CD4-positive, alpha-beta memory T cell (primary cell): ENCODE measurements around the gene CTRB1. TPM values are rescaled to one million over a fixed set of nuclear protein-coding genes. Genes with fewer than 3 reads are reported as not detected.

ENCODE experiments used
- CTCF ChIA-PET: fragments of 350-600 bp; sonication (Branson Sonifier 250); formaldehyde crosslinking; loops from one replicate; lab custom pipeline; 2021; ENCODE audit warnings: inconsistent platforms; ENCODE audit not compliant: partially characterized antibody; lab: Charles Lee
- POLR2A ChIA-PET: fragments of 350-600 bp; sonication (Branson Sonifier 250); formaldehyde crosslinking; loops from one replicate; lab custom pipeline; 2021; ENCODE audit not compliant: partially characterized antibody; lab: Charles Lee
- DNase-seq, 5 donors: peaks; one replicate each; pipeline versions ENCODE4 v3.0.0 to v3.0.0-alpha.2; 2020 to 2022; ENCODE audit warnings: mixed read lengths in 1 of 5
- H3K27ac ChIP-seq: one replicate; pipeline ENCODE4 v1.7.0; 2013; ENCODE audit warnings: low read depth, low read length
- H3K27me3 ChIP-seq: 2 replicates; pipeline ENCODE4 v1.7.0; 2013; ENCODE audit warnings: mild to moderate bottlenecking, low read length, moderate library complexity; ENCODE audit not compliant: insufficient read depth
- H3K36me3 ChIP-seq: 2 replicates; pipeline ENCODE4 v1.7.0; 2013; ENCODE audit warnings: mild to moderate bottlenecking, low read length, moderate library complexity; ENCODE audit not compliant: insufficient read depth
- H3K4me1 ChIP-seq: 2 replicates; pipeline ENCODE4 v1.7.0; 2013; ENCODE audit warnings: mild to moderate bottlenecking, low read length, moderate library complexity; ENCODE audit not compliant: insufficient read depth
- H3K4me3 ChIP-seq, 2 donors: one replicate each; pipeline ENCODE4 v1.7.0; 2013; ENCODE audit warnings: low read length in 2 of 2, mild to moderate bottlenecking in 1 of 2
- H3K9me3 ChIP-seq, 2 donors: one replicate each; pipeline ENCODE4 v1.7.0; 2013; ENCODE audit warnings: low read length in 2 of 2, control low read depth in 1 of 2; ENCODE audit not compliant: control insufficient read depth in 1 of 2
- H3K27ac Mint-ChIP-seq, 7 donors: one replicate each; pipeline ENCODE4 v1.8.0; 2020 to 2021; ENCODE audit warnings: mixed read lengths in 7 of 7, mild to moderate bottlenecking in 6 of 7, inconsistent platforms in 3 of 7, moderate library complexity in 3 of 7
- H3K27me3 Mint-ChIP-seq, 2 donors: one replicate each; pipeline ENCODE4 v1.8.0; 2020 to 2021; ENCODE audit warnings: mixed read lengths in 2 of 2
- H3K36me3 Mint-ChIP-seq, 2 donors: one replicate each; pipeline ENCODE4 v1.8.0; 2020 to 2021; ENCODE audit warnings: mixed read lengths in 2 of 2, inconsistent platforms in 1 of 2, mild to moderate bottlenecking in 1 of 2
- H3K4me1 Mint-ChIP-seq, 4 donors: one replicate each; pipeline ENCODE4 v1.8.0; 2020 to 2021; ENCODE audit warnings: mixed read lengths in 4 of 4, mild to moderate bottlenecking in 1 of 4
- H3K4me3 Mint-ChIP-seq, 8 donors: one replicate each; pipeline ENCODE4 v1.8.0; 2020 to 2021; ENCODE audit warnings: mixed read lengths in 8 of 8, mild to moderate bottlenecking in 7 of 8, moderate library complexity in 6 of 8, inconsistent platforms in 3 of 8
- H3K9me3 Mint-ChIP-seq, 8 donors: one replicate each; pipeline ENCODE4 v1.8.0; 2020 to 2021; ENCODE audit warnings: mixed read lengths in 8 of 8, mild to moderate bottlenecking in 5 of 8, inconsistent platforms in 3 of 8, moderate library complexity in 1 of 8
- intact Hi-C: fragments of 100-400 bp; cut with micrococcal nuclease; formaldehyde crosslinking; loops from one replicate; pipeline ENCODE4 v1.15.1; 2023
- polyA plus RNA-seq, 2 donors: library from polyadenylated mRNA; unstranded; fragments of 300-500 nt; fragmentation: Illumina TruSeq; gene quantifications; one replicate each; pipeline ENCODE4 v1.2.3, GENCODE V29; 2021
- total RNA-seq, 2 experiments: library from RNA; stranded (reverse); gene quantifications; one replicate each; pipeline ENCODE4 v1.2.3, GENCODE V29; 2021

Gene CTRB1
- total and polyA plus RNA-seq, 4 experiments from 2014 or later, result not detected

- DNase-seq, result peak in 1 of 5 donors; percentile 25
- Mint-ChIP-seq H3K4me3 (no peak overlapping the region), H3K9me3 (no peaks in the 10 kb centered on the region), H3K36me3 (no peaks in the 10 kb centered on the region), H3K4me1 (peaks cover under 1 to 10% (median 3%) of the 10 kb centered on the region in 4 donors), H3K27ac (peak overlapping the region in 1 of 7 donors; percentile 62), H3K27me3 (peaks cover 5 to 6% of the 10 kb centered on the region in 2 donors)
- no peaks in the 10 kb centered on the region for H3K36me3 ChIP-seq
- intact Hi-C loops, result no loop called here
- peaks cover 7% of the 10 kb centered on the region for H3K4me1 ChIP-seq
- H3K9me3 ChIP-seq, result no peaks in the 10 kb centered on the region
- H3K27me3 ChIP-seq, result peaks cover 12% of the 10 kb centered on the region
- no peak overlapping the region for H3K27ac ChIP-seq
- ChIA-PET POLR2A (no interaction called here), CTCF (no interaction called here)
- H3K4me3 ChIP-seq, result no peak overlapping the region
Observed at GRCh38 chr16:75246504-75247205, 27.9 kb downstream of the CTRB1 start.

GRCh38 chr16:75247249-75247648 is 28.5 kb downstream of the CTRB1 start:
- Histone ChIP-seq H3K36me3 (no peaks in the 10 kb centered on the region), H3K4me3 (no peak overlapping the region), H3K9me3 (no peaks in the 10 kb centered on the region), H3K27me3 (peaks cover 18% of the 10 kb centered on the region), H3K27ac (no peak overlapping the region), H3K4me1 (peaks cover 12% of the 10 kb centered on the region)
- intact Hi-C loops, result no loop called here
- Mint-ChIP-seq H3K27me3 (peaks cover 11 to 12% of the 10 kb centered on the region in 2 donors), H3K4me3 (no peak overlapping the region), H3K27ac (no peak overlapping the region), H3K36me3 (no peaks in the 10 kb centered on the region), H3K9me3 (no peaks in the 10 kb centered on the region), H3K4me1 (peaks cover 2 to 16% (median 4%) of the 10 kb centered on the region in 4 donors)
- CTCF ChIA-PET, result interaction anchor here (0.7 kb wide), 1 partner anchor 46 kb away, joined by 3 read pairs; no protein-coding TSS in a partner anchor
- POLR2A ChIA-PET, result no interaction called here
- DNase-seq, result peak in 1 of 5 donors; percentile 16

DNA sequence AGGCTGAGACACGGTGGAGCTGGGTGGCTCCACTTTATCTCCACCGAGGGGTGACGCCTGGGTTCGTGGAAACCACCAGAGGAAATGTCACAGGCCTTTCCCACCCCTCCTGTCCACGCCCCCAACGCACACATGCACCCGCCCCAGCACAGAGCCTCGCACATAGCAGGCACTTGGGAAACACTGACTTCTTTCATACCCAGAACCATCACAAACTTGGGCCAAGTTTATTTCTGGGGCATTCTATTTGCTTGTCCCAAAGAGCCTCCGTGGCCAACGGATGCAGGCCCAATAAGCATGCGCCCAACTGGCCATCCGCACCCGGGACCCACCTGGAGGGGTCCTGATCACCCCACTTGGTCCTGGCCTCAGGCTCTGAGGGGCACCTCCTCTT is 29.4 kb downstream of the CTRB1 start:
- Mint-ChIP-seq H3K4me1 (peaks cover 2 to 16% (median 4%) of the 10 kb centered on the region in 4 donors), H3K27ac (peak overlapping the region in 1 of 7 donors; percentile 27), H3K36me3 (no peaks in the 10 kb centered on the region), H3K9me3 (no peaks in the 10 kb centered on the region), H3K27me3 (peaks cover 13 to 17% of the 10 kb centered on the region in 2 donors), H3K4me3 (no peak overlapping the region)
- H3K9me3 ChIP-seq, result no peaks in the 10 kb centered on the region
- ChIA-PET POLR2A (interaction anchor here (0.6 kb wide), 1 partner anchor 119 kb away, joined by 4 read pairs; no protein-coding TSS in a partner anchor), CTCF (interaction anchor here (0.7 kb wide), 1 partner anchor 47 kb away, joined by 3 read pairs; no protein-coding TSS in a partner anchor)
- H3K4me1 ChIP-seq, result peaks cover 12% of the 10 kb centered on the region
- H3K27me3 ChIP-seq, result peaks cover 18% of the 10 kb centered on the region
- no peaks in the 10 kb centered on the region for H3K36me3 ChIP-seq
- H3K27ac ChIP-seq, result no peak overlapping the region
- H3K4me3 ChIP-seq, result no peak overlapping the region
- intact Hi-C loops, result no loop called here
- DNase-seq, result no peak

DNA sequence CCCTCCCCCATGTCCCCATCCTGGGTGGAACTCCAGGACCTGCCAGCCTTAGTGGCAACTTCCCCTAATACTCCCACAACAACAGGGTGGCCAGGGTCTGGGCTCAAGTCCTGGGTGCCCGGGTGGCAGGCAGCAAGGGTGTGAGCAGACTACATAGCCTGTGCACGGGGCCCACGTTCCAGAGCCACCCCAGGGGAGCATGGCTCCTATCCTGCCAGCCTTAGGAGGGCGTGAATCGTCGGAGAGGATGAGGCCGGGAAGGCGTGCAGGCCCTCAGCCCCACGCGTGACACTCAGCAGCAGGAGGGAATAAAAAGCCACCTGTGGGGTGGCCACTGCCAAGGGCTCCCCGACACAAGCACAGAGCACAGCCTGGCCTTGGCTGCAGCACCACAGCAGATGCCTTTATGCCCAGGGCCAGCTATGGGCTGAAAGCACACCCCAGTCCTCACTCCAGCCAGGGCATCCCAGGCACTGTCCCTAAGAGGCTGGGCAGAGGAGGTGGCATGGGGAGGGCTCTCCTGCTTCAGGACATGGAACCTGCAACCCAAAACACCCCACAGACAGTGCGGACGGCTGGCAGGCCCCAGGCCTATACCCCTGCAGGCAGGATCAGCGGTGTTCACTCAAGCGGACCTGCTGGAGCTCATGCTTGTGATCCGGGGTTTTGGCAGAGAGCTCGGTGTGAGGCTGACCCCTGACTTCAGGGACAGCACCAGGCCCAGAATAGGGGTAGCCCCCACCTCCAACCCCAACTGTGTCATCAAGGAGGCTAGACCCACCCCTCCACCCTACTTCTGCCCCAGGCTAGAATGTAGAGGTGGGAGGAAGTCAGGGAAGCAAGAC is 30.0 kb downstream of the CTRB1 start:
- CTCF ChIA-PET, result no interaction called here
- H3K4me3 Mint-ChIP-seq, result peak overlapping the region in 1 of 8 donors; percentile 20
- H3K4me1 Mint-ChIP-seq, result peaks cover 2 to 16% (median 4%) of the 10 kb centered on the region in 4 donors
- no peak overlapping the region for H3K27ac Mint-ChIP-seq
- H3K36me3 Mint-ChIP-seq, result no peaks in the 10 kb centered on the region
- peaks cover 15 to 17% of the 10 kb centered on the region in 2 donors for H3K27me3 Mint-ChIP-seq
- H3K9me3 ChIP-seq, result no peaks in the 10 kb centered on the region
- peaks cover 18% of the 10 kb centered on the region for H3K27me3 ChIP-seq
- no peak overlapping the region for H3K4me3 ChIP-seq
- intact Hi-C loops, result no loop called here
- H3K27ac ChIP-seq, result no peak overlapping the region
- POLR2A ChIA-PET, result no interaction called here
- H3K36me3 ChIP-seq, result no peaks in the 10 kb centered on the region
- H3K9me3 Mint-ChIP-seq, result no peaks in the 10 kb centered on the region
- H3K4me1 ChIP-seq, result peaks cover 12% of the 10 kb centered on the region
- peak in 1 of 5 donors; percentile 18 for DNase-seq

- H3K27me3 ChIP-seq, result peaks cover 18% of the 10 kb centered on the region
- POLR2A ChIA-PET, result interaction anchor here (0.9 kb wide), 1 partner anchor 133 kb away, joined by 3 read pairs; no protein-coding TSS in a partner anchor
- CTCF ChIA-PET, result interaction anchor here (1.7 kb wide), 1 partner anchor 138 kb away, joined by 4 read pairs; no protein-coding TSS in a partner anchor
- no peaks in the 10 kb centered on the region for H3K36me3 ChIP-seq
- peak in 1 of 5 donors; percentile 7 for DNase-seq
- H3K27ac ChIP-seq, result no peak overlapping the region
- no peaks in the 10 kb centered on the region for H3K36me3 Mint-ChIP-seq
- H3K4me3 Mint-ChIP-seq, result peak overlapping the region in 3 of 8 donors; percentile 48 to 73 (median 68)
- intact Hi-C loops, result no loop called here
- no peaks in the 10 kb centered on the region for H3K9me3 Mint-ChIP-seq
- H3K27me3 Mint-ChIP-seq, result peaks cover 17 to 19% of the 10 kb centered on the region in 2 donors
- H3K4me1 ChIP-seq, result peaks cover 12% of the 10 kb centered on the region
- peaks cover 2 to 16% (median 4%) of the 10 kb centered on the region in 4 donors for H3K4me1 Mint-ChIP-seq
- no peak overlapping the region for H3K27ac Mint-ChIP-seq
- no peaks in the 10 kb centered on the region for H3K9me3 ChIP-seq
- H3K4me3 ChIP-seq, result no peak overlapping the region
Observed at GRCh38 chr16:75249441-75249840, 30.7 kb downstream of the CTRB1 start.

DNA sequence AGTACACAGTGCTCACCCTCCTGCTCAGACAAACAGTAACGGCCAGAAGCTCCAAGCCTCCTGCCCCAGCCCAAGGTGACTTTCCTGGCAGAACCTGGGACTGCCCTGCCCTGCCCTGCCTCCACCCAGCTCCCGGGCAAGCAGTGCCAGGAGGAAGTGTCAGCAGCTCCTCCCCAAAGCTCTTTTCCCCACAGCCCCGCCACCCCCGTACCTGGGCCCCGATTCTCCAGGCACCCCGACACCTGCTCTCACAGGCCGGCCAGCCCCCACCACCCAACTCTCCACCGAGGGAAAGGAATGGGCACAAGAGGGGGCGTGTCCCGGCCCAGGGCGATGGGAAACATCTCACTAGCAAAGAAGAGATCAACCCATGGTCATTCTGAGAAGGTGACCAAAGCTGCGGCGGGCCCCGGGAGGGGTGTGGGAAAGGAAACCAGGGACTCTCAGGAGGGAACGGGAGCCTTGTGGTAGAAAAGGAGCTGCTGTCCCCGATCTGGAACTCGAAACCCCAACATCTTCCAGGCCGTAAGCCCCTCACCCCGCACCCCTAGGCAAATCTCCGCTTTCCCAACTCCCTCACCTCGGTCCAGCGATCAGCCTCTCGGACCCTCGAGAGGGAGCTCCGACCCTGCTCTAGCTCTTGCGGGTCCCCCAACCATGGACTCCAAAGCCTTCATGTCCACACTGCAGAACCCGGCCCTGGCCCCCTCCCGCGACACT is 31.5 kb downstream of the CTRB1 start:
- Mint-ChIP-seq H3K36me3 (no peaks in the 10 kb centered on the region), H3K4me1 (peaks cover 2 to 16% (median 4%) of the 10 kb centered on the region in 4 donors), H3K4me3 (peak overlapping the region; percentile 47 to 73 (median 62)), H3K27ac (peak overlapping the region in 1 of 7 donors; percentile 73), H3K9me3 (no peaks in the 10 kb centered on the region), H3K27me3 (peaks cover 21 to 22% of the 10 kb centered on the region in 2 donors)
- ChIA-PET CTCF (interaction anchor here (1.1 to 1.7 kb wide), 4 partner anchors 16 to 137 kb away, joined by 3 to 5 read pairs (median 4); no protein-coding TSS in a partner anchor), POLR2A (interaction anchor here (0.9 kb wide), 1 partner anchor 132 kb away, joined by 3 read pairs; no protein-coding TSS in a partner anchor)
- peak in 1 of 5 donors; percentile 29 for DNase-seq
- no peaks in the 10 kb centered on the region for H3K9me3 ChIP-seq
- peaks cover 12% of the 10 kb centered on the region for H3K4me1 ChIP-seq
- H3K27me3 ChIP-seq, result peaks cover 18% of the 10 kb centered on the region
- intact Hi-C loops, result no loop called here
- H3K27ac ChIP-seq, result no peak overlapping the region
- H3K4me3 ChIP-seq, result peak overlapping the region in 1 of 2 donors; percentile 13
- H3K36me3 ChIP-seq, result no peaks in the 10 kb centered on the region
